ENCODE data around the gene PDE9A.

The PDE9A gene

DNA sequence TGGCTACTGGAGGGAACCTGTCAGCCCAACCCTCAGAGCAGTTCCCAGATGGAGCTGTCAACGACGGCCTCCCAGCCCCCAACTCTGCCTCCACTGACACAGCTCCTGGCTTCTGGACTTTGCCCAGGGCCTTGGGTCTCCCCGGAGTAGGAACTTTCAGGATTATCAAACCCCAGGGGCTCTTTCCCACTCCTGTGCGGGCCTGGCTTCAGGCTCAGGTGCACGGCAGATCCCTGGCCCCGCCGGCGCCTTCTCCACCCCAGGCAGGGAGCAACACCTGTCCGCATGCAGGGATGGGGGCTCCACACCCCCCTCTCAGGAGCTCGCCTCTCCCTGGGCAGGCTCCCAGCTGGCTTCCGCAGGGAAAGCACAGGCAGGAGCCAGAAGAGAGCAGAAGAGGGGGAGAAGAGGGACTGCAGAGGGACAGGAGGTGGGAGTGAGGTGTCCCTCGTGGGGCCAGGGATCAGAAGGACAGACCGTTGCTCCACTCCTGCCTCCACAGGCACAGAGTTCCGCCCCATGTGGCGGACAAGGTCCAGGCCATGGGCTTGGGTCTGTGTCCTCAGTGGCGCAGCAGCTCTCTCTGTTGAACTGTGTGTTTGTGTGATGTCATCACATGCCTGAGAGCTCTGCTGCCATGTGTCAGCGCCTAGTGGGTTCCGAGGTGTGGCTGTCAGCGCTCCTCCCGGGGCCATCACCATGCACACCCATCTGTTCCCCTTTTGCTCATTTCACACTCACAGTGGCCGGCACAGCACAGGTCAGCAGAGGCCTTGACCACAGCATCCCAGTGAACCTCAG is 107.7 kb downstream of the PDE9A start:
- DNase-seq: no peak

DNA sequence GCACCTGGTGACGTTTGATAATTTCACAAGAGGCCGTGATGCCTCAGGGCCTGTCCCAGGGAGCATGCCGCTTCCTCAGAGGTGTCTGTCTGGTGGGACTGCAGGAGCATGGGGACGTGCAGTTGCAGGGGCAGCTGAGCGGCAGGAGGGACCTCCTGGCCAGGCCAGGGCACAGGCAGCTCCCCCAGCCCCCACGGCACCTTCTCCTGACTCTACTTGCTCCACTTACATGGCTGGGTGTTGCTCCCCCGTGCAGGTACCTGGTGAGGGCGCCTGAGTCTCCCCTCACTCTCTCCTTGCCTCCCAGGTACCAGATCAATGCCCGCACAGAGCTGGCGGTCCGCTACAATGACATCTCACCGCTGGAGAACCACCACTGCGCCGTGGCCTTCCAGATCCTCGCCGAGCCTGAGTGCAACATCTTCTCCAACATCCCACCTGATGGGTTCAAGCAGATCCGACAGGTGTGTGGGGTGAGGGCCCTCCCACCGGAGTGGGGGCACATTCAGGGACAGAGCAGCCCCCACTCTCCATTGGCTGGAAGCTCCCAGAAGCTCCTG is 108.4 kb downstream of the PDE9A start:
- no peak for DNase-seq

DNA sequence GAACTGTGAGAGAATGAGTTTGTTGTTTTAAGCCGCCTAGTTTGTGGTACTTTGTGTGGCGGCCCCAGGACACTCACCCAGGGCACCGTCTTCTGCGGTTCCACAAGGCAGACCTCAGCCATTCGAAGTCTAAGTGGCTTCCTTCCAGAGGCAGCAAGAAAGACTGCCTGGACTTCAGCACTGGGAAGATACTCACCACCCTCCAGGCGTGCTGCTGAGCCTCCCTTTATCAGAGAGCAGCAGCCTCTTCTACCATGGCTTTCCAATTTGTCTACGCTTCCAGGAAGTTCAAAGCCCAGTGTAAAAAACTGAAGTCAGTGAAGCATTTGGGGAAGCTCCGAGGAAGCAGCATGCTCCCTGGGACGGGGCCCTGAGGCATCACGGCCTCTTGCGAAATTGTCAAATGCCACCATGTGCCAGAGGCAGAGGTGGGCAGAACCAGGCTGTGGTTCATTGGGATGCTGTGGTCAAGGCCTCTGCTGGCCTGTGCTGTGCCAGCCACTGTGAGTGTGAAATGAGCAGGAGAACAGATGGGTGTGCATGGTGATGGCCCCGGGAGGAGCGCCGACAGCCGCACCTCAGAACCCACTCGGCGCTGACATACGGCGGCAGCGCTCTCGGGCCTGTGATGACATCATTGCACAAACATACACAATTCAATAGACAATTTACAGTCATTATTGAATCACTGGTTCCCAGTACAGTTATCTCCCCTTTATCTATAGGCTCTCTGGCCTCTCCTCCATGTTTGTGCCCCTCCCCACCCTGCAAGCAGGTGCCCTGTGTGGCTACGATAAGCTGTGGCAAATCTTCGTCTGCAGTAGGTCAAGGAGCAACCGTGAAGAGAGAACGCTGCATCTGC is 110.4 kb downstream of the PDE9A start:
- DNase-seq: no peak

DNA sequence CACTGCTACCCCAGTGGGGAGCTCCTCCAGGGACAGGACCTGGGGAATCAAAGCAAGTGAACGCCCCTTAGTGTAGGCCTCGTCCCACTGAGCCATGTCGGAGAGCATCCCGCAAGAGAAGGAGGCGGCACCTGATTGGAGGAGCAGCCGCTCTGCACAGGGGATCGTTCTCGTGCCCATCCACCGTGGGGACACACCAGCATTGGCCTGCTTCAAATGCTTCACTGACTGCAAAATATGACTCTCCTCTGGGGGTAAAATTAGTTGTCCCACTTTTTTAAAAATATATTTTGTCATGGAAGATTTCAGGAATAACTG is 111.0 kb downstream of the PDE9A start:
- no peak for DNase-seq

DNA sequence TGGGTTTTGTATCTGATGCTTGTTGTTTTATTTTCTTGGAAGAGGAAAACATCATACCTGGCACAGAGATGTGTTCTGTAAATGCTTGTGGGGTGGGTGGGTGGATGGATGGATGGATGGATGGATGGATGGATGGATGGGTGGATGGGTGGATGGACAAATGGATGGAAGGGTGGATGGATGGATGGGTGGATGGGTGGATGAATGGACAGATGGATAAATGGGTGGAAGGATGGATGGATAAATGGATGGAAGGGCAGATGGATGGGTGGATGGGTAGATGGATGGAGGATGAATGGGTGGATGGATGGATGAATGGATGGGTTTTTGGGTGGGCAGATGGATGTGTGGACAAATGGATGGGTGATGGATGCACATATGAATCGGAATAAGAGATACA is 111.5 kb downstream of the PDE9A start:
- DNase-seq: no peak

DNA sequence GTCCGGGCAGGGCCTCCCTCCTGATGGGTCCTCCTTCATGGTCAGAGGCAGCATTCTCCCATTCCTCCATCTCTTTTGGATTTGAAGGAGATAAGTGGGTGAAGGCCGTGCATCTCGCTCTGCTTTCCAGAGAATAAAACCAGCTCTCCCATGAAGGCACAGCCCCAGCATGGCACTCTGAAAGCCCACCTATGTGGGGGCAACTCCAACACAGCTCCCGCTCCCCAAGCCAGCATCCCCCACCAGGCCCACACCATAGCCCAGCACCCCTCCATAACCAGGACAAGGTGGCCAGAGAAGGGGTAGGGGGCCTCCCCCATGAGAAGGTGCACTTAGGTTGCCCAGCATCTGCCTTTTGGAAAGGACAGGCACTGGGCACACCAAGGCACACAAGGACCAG is 112.2 kb downstream of the PDE9A start:
- DNase-seq: no peak

DNA sequence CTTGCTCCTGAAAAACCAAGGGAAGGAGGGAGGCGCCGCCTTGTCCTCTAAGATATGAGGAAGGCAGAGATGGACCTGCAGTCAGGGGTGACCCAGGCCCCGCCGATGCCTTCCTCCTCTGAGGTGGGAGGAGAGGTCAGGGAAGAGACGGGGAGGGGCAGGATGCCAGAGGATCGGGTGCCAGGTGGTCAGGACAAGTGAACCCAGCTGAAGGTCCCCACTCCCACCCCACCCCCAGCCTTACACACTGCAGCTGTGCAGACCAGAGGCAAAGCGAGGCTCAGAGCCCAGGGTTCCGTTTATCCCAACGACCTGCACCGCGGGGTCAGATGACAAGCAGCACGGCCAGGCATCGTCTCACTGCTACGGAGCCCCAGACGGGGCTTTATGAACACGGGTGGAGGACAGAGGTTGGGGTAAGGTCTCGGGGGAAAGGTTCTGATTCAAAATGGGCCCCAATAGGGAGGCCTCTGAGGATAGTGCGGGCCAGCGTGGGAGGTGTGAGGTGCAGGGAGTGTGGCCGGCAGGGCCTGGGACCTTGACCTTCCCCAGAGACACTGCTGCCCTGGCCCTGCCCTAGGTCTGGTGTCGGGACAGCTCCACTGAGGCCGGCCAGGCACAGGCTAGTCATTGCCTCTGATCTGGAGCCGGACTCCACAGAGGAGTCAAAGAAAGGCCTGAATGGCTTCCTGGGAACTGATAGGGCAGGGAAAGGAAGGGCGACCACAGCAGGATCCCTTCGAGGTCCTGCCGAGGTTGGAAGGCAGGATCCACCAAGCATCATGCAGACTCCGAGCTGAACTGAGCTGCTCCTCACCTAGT is 113.5 kb downstream of the PDE9A start:
- no peak for DNase-seq

DNA sequence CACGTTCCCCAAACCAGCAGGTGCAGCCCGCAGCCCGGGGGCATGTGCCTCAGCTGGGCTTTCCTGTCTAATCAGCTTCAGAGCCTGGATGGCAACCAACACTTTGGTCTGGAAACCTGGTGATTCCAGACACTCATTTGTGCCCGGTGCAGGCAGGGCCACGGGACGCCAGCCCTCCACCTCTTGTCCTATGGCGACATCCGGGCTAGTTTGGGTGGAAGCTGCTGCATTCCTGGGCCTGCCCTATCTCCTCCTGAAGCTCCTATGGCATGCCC is 114.1 kb downstream of the PDE9A start:
- no peak for DNase-seq

DNA sequence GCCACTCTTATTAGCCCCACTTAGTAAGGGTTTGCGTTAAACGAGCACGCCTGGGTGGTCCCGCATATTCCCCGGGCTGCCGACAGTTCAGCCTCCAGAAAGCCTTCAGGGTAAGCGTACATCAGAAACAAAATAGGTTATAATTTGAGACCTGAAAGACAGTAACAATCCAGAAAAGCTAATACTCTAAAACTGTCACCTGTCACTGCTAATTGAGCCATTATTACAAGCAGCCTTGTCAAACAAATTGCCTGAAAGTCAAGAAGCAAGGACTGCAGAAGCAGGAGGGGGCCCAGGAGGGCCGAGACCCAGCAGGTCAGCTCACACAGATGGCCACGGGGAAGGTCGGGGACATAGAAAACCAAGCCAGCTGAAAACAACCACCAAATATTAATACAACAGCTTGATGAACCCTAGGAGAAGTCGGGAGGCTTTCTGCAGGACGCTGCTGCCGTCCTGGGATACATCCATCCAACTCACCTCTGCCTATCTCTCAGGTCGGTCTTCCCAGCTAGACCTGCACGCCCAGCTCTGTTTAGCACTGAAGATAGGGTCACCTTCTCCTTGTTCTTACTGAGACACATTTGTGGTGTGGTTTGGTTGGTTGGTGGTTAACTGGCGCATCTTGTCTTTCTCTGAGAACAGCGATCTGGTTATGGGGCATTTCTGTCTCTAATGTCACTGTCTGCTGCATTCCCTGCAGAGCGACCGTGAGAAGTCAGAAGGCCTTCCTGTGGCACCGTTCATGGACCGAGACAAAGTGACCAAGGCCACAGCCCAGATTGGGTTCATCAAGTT is 115.1 kb downstream of the PDE9A start:
- DNase-seq: no peak

DNA sequence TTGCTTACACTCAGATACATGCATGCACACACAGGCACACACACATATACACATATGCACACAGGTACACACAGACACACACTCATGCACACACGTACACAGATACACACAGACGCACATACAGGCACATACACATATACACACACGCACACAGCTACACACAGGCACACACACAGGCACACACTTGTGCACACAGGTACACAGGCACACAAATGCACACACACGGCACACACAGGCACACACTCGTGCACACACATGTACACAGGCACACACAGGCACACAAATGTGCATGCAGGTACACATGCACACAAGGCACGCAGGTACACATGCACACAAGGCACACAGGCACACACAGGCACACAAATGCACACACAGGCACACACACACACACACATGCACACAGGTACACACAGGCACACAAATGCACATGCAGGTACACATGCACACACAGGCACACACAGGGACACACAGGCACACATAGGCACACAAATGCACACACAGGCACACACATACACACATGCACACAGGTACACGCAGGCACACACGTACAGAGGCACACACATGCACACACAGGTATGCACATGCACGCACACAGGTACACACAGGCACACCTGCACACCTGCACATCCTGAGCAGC is 115.9 kb downstream of the PDE9A start:
- no peak for DNase-seq

DNA sequence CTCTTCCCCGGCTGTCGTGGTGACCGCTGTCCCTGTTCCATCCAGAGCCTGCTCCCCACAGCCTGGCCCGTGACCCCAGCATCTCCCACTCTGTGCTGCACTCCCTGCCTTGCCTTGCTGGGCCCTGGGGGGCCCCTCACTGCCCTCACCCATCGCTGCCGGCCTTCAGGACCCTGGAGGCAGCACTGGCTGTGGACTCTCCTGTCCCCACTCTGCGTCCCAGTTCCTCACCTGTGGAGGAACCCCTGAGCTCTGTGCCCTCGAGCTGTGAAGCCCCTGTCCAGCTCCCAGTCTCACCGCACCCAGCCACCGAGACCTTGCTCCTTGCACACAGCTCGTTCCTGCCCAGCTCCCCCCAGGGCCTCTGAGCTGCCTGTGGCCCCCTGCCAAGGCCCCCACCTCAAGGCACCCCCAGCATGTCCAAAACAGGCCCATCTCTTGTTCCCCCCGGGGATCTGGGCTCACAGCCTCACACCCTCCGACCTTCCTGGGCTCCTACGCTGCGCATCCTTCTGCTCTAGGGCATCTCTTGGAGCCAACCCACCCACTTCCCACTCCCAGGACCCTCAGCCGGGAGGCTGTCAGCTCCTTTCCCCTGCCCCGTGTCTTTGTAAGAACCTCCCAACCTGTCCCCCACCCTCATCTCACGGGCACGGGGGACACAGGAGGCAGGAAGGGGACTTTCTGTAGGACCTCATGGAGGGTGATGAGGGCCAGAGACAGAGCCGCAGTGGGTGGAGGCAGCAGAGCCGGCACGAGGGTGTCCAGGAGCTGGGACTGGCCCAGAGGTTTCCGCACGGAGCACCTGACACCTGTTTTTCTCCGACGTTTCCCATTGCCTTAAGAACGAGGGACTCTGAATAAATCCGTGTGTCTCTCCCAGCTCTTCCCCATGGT is 116.6 kb downstream of the PDE9A start:
- DNase-seq: no peak

DNA sequence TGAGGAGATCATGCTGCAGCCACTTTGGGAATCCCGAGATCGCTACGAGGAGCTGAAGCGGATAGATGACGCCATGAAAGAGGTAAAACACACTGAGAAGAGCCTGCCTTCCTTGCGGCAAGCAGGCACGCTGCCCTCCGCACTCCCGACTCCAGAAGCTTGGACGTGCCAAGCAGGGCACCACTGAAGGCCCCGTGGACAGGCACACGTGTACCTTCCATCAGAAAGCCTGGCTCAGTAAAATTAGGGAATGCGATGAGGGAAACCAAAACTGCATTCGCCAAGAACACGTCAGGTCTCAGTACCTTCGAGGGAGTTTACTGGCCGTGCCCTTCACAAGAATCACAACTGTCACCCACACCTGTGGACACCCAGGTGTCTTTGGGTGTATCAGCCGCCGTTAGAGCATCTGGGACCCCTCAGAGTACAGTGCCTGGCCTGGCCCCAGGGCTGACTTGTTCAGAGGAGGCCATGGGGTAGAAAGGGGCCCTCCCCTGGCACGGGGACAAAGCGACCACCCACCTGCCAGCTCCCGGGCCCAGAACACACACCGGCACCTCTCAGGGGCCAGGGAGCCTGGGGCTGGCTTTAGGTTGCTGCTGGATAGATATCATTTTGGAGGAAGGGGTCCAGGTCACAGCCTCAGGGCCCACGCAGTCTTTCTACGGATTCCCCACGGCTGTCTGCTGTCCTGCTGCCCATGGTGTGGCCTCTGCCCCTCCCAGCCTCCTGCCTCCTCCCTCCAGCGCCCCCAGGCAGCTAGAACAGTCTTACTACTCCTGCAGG is 117.5 kb downstream of the PDE9A start:
- no peak for DNase-seq

DNA sequence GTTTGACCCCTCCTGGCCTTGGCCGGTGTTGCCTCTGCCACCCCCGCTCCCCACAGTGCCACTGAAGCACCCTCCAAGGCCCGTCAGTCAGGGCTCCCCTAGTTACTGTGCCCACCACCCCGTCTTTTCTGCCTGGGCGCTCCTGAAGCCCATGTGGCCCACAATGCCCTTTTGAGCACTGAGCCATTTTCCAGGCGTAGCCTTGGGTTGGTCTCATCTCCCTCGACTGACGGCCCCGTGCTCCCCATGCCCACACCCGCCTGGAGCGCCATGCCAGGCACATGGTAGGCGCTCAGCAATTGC is 118.0 kb downstream of the PDE9A start:
- DNase-seq: no peak

DNA sequence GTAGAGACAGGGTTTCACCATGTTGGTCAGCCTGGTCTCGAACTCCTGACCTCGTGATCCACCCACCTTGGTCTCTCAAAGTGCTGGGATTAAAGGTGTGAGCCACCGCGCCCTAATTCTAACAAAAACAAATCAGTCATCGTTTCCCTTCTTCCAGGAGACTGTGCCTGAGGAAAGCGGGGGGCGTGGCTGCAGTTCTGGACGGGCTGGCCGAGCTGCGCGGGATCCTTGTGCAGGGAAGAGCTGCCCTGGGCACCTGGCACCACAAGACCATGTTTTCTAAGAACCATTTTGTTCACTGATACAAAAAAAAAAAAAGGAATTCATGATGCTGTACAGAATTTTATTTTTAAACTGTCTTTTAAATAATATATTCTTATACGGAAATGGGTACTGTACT is 121.7 kb downstream of the PDE9A start:
- DNase-seq: no peak

DNA sequence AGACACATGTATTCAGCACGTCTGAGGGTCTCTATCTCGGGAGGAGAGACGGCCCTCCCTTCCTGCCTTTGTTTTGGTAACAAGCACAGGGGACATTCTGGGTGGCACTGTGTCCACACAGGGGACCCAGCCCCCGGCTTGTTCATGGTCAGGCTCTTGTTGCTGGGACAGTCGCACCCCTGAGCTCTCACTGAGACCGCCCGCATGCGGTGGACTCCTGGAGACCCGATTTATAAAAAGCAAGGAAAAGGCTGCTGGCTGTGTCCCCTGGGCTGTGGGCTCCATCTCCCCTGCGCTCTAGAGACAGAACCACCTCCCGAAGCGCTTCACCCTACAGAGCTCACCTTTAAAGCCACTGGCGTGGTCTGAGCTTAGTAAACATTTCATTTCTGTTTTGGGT is 122.5 kb downstream of the PDE9A start:
- DNase-seq: no peak

DNA sequence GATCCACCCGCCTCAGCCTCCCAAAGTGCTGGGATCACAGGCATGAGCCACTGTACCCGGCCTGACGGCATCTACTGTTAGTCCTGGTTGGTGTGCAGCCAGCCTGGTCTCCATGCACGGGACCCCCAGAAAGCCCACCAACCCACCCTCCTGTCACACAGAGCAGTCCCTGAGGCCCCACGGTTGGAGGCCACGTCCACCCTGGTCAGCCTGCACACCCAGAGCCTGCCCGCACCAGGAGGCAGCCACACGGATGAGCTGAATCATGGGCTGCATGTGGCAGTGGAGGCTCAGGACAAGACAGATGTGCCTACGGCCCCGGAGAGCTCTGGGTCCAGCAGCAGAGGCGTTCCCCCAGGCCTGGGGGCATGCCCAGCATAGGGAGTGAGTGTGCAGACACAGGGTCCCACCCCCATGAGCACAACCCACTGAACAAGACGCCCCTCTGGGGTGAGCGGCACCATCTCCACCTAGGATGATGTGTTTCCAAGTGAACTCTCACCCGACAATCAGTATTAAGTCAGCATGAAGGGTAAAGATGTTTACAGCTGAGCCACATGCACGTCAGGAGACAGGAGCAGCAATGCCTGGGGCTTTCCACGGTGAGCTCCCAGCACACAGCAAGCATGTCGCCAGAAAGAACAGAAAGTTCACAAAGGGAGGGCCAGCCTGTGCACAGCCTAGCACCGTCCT is 123.8 kb downstream of the PDE9A start:
- no peak for DNase-seq

DNA sequence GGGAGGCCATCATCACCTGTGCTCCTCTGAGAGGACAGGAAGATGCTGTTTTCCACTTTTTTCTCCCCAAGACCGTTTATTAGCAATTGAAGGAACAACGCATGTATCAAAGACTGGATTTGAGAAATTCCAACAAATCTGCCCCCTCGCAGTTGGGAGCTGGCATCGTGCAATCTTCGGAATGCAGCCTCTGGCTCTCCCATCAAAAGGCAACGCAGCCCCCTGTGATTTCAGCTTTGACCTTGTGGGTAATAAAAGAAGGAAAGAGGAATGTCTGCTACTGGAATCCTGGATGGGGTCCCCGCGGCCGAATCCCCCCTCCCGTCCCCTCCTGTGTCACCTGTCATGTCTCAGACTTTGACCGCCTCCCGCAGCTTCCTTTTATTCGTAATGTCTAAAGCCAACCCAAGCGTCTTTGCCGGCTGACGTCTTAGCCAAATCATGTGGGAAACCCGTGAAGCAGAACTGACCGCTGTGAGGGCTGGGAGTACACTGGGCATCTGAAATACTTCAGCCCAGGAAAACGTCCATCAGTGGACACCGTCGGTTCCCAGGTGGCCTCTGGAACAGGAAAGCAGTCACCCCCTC is 124.4 kb downstream of the PDE9A start:
- DNase-seq: no peak

DNA sequence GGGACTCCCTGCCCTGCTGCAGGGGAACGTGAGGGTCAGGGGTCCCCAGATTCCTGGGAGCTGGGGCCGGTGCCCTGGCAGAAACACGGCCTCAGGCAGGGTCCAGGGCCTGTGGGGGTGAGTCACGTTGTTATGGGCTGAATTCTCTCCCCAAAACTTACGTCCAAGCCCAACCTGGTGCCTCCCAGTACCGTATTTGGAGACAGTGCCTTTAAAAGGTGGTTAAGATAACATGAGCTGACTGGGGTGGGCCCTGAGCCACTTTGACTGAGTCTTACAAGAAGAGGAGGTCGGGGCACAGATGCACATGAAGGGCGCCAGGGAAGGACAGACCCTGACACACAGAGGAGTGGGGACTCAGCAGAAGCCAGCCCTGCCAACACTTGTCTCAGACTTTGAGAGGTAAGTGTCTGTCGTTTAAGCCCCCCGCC is 126.0 kb downstream of the PDE9A start:
- DNase-seq: no peak

DNA sequence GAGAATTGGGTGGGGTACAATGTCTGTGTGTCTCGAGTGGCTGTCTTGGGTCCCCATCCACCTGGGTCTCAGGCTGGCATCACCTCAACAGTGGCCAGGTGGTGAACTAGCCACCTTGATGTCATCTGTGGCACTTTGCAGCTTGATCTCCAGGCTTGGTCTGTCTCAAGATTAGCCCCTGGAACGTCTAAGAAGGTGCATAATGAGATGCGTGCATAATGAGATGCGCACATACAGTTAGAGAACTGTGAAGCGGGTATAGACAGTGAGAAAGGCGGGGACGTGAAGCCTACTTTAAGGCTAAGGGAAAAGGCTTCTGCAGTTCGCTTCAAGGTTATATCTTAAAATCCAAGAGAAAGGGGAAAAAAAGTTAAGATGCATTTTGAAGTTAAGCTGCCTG is 127.2 kb downstream of the PDE9A start:
- DNase-seq: no peak
